GM13977 (cell line): Measurements from ENCODE around the gene BICC1.

Experiments
- DNase-seq: peaks from one replicate; pipeline ENCODE4 v3.0.0; 2012; ENCODE audit warnings: low spot score
- CTCF ChIP-seq: IDR thresholded peaks from 2 replicates; pipeline ENCODE4 v1.5.1; 2012; ENCODE audit warnings: mild to moderate bottlenecking, control low read depth; ENCODE audit not compliant: insufficient read depth; ENCODE audit errors: extremely low read depth, missing control alignments
- in situ Hi-C: fragments of 300-500 bp; cut with MboI; formaldehyde crosslinking; loops from one replicate; pipeline ENCODE4 v1.12.0; 2022; ENCODE audit warnings: low sequenced_read_pairs, low pct_unique_long_range_greater_than_20kb, mixed read lengths, inconsistent platforms; ENCODE audit not compliant: unreplicated experiment

BICC1 gene

DNA sequence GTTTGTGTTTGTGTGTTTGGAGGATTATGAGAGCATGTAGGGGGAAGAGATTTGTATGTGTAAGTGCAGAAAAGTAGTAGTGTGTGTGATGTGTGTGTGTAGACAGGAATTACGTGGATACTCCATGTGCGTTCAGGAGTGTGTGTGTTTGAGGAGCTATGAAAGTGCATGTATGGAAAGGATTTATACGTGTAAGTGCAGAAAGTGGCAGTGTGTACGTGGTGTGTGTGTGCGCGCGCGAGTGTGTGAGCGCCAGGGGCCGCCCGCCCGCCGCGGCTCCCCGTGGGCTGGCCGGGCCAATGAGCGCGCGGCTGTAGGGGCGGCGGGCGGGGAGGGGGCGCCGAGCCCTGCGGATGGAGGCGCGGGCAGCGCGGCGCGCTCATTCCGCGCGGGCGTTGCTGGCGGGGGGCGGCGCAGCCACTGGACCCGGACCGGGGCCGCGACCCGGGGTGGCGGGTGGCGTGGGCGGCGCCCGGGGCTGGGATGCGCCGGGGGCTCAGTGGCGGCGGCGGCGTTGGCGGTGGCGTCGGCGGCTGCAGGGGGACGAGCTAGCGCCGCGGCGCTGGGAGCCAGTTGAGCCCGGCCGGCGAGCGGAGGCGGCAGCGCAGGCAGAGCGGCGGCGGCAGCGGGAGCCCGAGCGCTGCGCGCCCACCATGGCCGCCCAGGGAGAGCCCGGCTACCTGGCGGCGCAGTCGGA is at the start of gene BICC1:
BICC1 (plus strand) TSS at position 382 of the 697 bp plus-strand sequence; CDS start at position 654, 272 bp downstream.
- no peak for TF ChIP-seq CTCF
- DNase-seq, result peak; percentile 46
- in situ Hi-C loops, result no loop called here

DNA sequence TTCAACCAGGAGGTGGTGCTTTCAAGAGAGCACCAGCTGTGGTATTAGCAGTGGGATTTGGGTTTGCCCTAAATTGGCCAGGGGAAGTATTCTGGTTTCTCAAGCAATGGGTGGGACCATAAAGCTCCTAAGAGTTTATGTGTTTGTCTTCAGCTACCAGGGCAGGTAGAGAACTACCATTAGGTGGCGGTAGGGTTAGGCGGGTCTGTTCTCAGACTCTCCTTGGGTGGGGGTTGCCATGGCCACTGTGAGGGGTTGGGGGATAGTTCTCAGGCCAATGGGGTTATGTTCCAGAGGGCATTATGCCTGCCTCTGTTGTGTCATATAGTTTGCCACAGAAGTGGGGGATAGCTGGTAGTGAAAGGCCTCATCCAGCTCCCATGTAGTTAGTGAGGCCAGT is 47.7 kb upstream of the BICC1 start:
- in situ Hi-C loops, result no loop called here
- no peak for TF ChIP-seq CTCF
- DNase-seq, result no peak

- in situ Hi-C loops, result no loop called here
- no peak for TF ChIP-seq CTCF
- no peak for DNase-seq
Observed at GRCh38 chr10:58465629-58466028, 47.0 kb upstream of the BICC1 start.

DNA sequence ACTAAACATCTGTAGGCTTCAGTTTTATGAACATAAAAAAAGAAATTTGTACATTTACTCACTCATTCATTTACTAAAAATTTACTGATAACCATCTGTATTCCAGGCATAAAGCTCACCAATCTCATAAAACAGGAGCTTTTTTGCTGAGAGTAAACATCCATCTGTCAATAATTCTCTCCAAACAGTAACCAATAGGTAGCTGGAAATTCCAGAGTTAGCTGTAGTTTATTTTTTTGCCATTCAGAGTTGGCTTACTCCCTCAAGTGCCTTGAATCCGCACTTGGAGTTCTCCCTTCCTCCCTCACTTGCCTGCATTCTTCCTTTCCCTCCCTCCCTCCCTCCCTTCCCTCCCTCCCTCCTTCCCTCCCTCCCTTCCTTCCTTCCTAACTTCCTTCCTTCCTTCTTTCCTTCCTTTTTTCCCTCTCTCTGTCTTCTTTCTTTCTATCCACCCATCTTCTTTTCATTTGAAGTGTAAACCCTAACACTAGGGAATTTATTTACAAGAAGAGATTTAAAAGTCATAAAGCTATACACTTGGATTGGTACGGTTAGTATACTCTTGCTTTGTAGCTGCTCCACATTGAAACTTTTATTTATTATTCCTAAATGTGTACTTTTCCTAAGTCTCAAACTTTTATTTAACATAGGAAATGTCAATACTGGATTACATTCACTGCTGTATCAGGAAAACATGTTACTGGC is 44.6 kb upstream of the BICC1 start:
- TF ChIP-seq CTCF, result no peak
- in situ Hi-C loops, result no loop called here
- DNase-seq, result no peak

GRCh38 chr10:58473976-58474375 is 38.7 kb upstream of the BICC1 start:
- no peak for TF ChIP-seq CTCF
- in situ Hi-C loops, result no loop called here
- DNase-seq, result no peak

DNA sequence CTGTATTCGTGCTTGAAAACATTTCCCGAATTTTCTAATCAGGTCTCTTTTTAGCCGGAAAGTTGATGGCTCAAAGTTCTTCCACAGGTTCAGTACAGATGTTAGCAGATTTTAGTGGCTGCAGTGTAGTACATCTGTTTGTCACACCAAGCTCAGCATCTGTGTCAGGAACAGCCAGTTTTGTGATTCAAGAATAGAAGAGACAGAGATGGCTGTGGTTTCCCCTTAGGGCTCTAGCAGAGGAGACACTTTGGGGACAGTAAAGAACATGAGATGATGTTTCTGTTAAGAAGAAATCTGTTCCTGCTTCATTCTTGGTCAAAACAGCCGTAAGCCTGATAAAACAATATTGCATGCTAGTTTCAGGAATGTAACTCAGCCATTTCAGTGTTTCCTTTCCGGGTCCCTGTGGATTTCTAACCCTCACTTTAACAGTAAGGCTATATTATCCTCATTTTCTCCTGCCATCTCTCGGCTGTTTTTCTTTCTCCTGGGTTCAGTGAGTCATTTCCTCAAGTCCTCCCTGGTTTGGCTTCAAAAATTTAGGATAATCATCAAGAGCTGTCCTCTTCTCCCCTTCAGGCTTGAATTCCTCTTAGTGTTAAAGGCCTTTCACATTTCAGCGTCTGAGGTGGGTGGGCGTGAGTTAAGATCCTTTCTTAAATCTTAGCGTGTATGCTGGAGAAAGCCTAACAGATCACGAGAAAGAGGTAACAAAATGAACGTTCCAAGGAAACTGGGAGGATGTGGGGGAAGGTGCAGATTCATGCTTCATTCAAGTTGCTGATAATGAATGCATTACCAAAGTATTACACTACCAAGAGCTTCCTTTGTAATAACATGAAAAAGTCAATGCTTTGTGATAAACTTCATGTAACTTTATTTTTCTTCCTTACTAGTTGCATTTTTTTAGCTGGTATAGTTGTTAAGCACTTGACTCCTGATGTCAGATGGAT is 37.1 kb upstream of the BICC1 start:
- in situ Hi-C loops, result no loop called here
- no peak for DNase-seq
- no peak for TF ChIP-seq CTCF
